HTERT RPE-1 (cell line): ENCODE measurements around the gene BCAR1.
"Not testable (repeated sequence)": the region's sequence is repeated elsewhere in the genome, so short reads cannot be mapped to it uniquely, and the experiment has no call there.

ENCODE experiments used
- in situ Hi-C: fragments of 300-500 bp; cut with MboI; formaldehyde crosslinking; loops from 4 replicates; pipeline ENCODE4 v1.14.3; 2020; ENCODE audit warnings: low sequenced_read_pairs

Gene BCAR1

GRCh38 chr16:75206749-75207451 lies 44.5 kb downstream of the BCAR1 start, which contains the start of gene CTRB2:
TSS of gene CTRB2 (minus strand) at chr16:75207161. CDS start at chr16:75207141, 20 bp downstream.
- in situ Hi-C loops: no loop called here

- in situ Hi-C loops: not testable (repeated sequence)
Measured at GRCh38 chr16:75205961-75206748, 45.3 kb downstream of the BCAR1 start.

- in situ Hi-C loops: not testable (repeated sequence)
Measured at GRCh38 chr16:75205438-75205837, 46.0 kb downstream of the BCAR1 start.

- in situ Hi-C loops: not testable (repeated sequence)
Measured at GRCh38 chr16:75204905-75205304, 46.5 kb downstream of the BCAR1 start.

- in situ Hi-C loops: no loop called here
Measured at GRCh38 chr16:75204410-75204758, 47.0 kb downstream of the BCAR1 start.

GRCh38 chr16:75203667-75204409 lies 47.6 kb downstream of the BCAR1 start:
- in situ Hi-C loops: no loop called here

GRCh38 chr16:75203096-75203495 lies 48.3 kb downstream of the BCAR1 start:
- in situ Hi-C loops: no loop called here

GRCh38 chr16:75202069-75202590 lies 49.3 kb downstream of the BCAR1 start:
- in situ Hi-C loops: no loop called here

GRCh38 chr16:75198135-75198600 lies 53.3 kb downstream of the BCAR1 start:
- in situ Hi-C loops: no loop called here

GRCh38 chr16:75197522-75198134 lies 53.8 kb downstream of the BCAR1 start:
- in situ Hi-C loops: no loop called here

GRCh38 chr16:75196836-75197235 lies 54.6 kb downstream of the BCAR1 start:
- in situ Hi-C loops: no loop called here

GRCh38 chr16:75195811-75196790 lies 55.3 kb downstream of the BCAR1 start:
- in situ Hi-C loops: no loop called here

- in situ Hi-C loops: no loop called here
Measured at GRCh38 chr16:75193730-75194444, 57.5 kb downstream of the BCAR1 start.

- in situ Hi-C loops: no loop called here
Measured at GRCh38 chr16:75193265-75193650, 58.2 kb downstream of the BCAR1 start.

- in situ Hi-C loops: no loop called here
Measured at GRCh38 chr16:75192606-75193264, 58.7 kb downstream of the BCAR1 start.

- in situ Hi-C loops: no loop called here
Measured at GRCh38 chr16:75189638-75190245, 61.7 kb downstream of the BCAR1 start.

- in situ Hi-C loops: no loop called here
Measured at GRCh38 chr16:75188832-75189477, 62.5 kb downstream of the BCAR1 start.

- in situ Hi-C loops: no loop called here
Measured at GRCh38 chr16:75181630-75182029, 69.8 kb downstream of the BCAR1 start.
